GM12878 (cell line): ENCODE measurements around the gene ENTREP3. TPM values are rescaled to one million over a fixed set of nuclear protein-coding genes. Genes with fewer than 3 reads are reported as not detected.

ENCODE experiments used
- ATF7 ChIP-seq: fragments of 450-650 bp; IDR thresholded peaks from 2 replicates; pipeline ENCODE4 v1.6.1; 2016; ENCODE audit warnings: low read depth, mild to moderate bottlenecking
- BCL3 ChIP-seq: IDR thresholded peaks from 2 replicates; pipeline ENCODE4 v1.6.1; 2011; ENCODE audit warnings: borderline replicate concordance, low read depth, mild to moderate bottlenecking, moderate library complexity, low read length; ENCODE audit not compliant: insufficient read depth, poor library complexity, severe bottlenecking
- CHD2 ChIP-seq: IDR thresholded peaks from 2 replicates; pipeline ENCODE4 v1.6.1; 2011; ENCODE audit warnings: low read depth, low read length, improper control_type of control experiment, borderline replicate concordance
- CREB1 ChIP-seq: IDR thresholded peaks from 2 replicates; pipeline ENCODE4 v1.6.1; 2012; ENCODE audit warnings: low read depth, mild to moderate bottlenecking, inconsistent platforms
- E2F4 ChIP-seq: IDR thresholded peaks from 2 replicates; pipeline ENCODE4 v1.6.1; 2012; ENCODE audit warnings: low read depth, low read length, improper control_type of control experiment
- KDM1A ChIP-seq: fragments of 200-600 bp; sonication (generic); IDR thresholded peaks from 2 replicates; pipeline ENCODE4 v1.6.1; 2016; ENCODE audit warnings: borderline replicate concordance
- MAX ChIP-seq: IDR thresholded peaks from 2 replicates; pipeline ENCODE4 v1.6.1; 2012; ENCODE audit warnings: low read depth, low read length, improper control_type of control experiment
- MEF2A ChIP-seq: IDR thresholded peaks from 2 replicates; pipeline ENCODE4 v1.6.1; 2011; ENCODE audit warnings: low read depth, mild to moderate bottlenecking, low read length, moderate library complexity; ENCODE audit not compliant: insufficient read depth
- MTA2 ChIP-seq: fragments of 450-650 bp; IDR thresholded peaks from 2 replicates; pipeline ENCODE4 v1.6.1; 2016; ENCODE audit warnings: low read depth, mild to moderate bottlenecking, moderate library complexity
- RAD21 ChIP-seq: IDR thresholded peaks from 2 replicates; pipeline ENCODE4 v1.6.1; 2011; ENCODE audit warnings: mild to moderate bottlenecking, low read depth, low read length, moderate library complexity; ENCODE audit not compliant: insufficient read depth
- SUPT20H ChIP-seq: IDR thresholded peaks from 2 replicates; pipeline ENCODE4 v1.6.1; 2011; ENCODE audit warnings: low read depth, mild to moderate bottlenecking, low read length, moderate library complexity, borderline replicate concordance; ENCODE audit not compliant: control insufficient read depth
- TCF7 ChIP-seq: IDR thresholded peaks from 2 replicates; pipeline ENCODE4 v1.6.1; 2014; ENCODE audit warnings: antibody characterized with exemption, borderline replicate concordance
- ZBED1 ChIP-seq: IDR thresholded peaks from 2 replicates; pipeline ENCODE4 v1.6.1; 2016; ENCODE audit warnings: borderline replicate concordance
- ZNF217 ChIP-seq: fragments of 450-650 bp; IDR thresholded peaks from 2 replicates; pipeline ENCODE4 v1.6.1; 2017; ENCODE audit warnings: antibody characterized with exemption, mild to moderate bottlenecking
- polyA plus RNA-seq, 11 experiments: library from polyadenylated mRNA; depleted of rRNA in 4 of 11; unstranded in 6 of 11; stranded (reverse) in 5 of 11; fragments of >200 nt; fragmentation: Nextera tagmentation in 4 of 11; fragmentation: Illumina TruSeq in 1 of 11; extraction: Ambion mirVana in 4 of 11; extraction: Trizol in 1 of 11; gene quantifications; 1 replicate in 1 of 11; 2 replicates in 10 of 11; pipeline versions ENCODE4 v1.2.1 to v1.2.3, GENCODE V29; 2011 to 2016; ENCODE audit warnings: inconsistent platforms in 2 of 11, missing spikeins in 2 of 11, low read depth in 1 of 11
- total RNA-seq, 4 experiments: library from RNA; depleted of rRNA in 3 of 4; stranded (reverse); fragments of >200 nt in 3 of 4; fragmentation: Illumina TruSeq in 1 of 4; extraction: Trizol in 1 of 4; gene quantifications; 2 replicates each; pipeline versions ENCODE4 v1.2.1 to v1.2.3, GENCODE V29; 2013 to 2021

Gene ENTREP3
- total and polyA plus RNA-seq, 10 of the 15 experiments (the other 5 are each of a cell fraction or from before 2014, with no cell fraction given) = 1.7 to 31.8 (median 3.9) TPM

- TF ChIP-seq BCL3 (no peak), SUPT20H (no peak), CREB1 (no peak), ZNF217 (no peak), MEF2A (no peak), MTA2 (no peak), TCF7 (no peak), RAD21 (no peak), KDM1A (no peak), E2F4 (no peak), MAX (no peak), ATF7 (no peak), CHD2 (no peak), ZBED1 (no peak)
Measured at GRCh38 chr1:155202198-155202597, 53.1 kb downstream of the ENTREP3 start (continued).
